Measurements from ENCODE around the gene GID4.

- TF ChIP-seq, protein P1, sequence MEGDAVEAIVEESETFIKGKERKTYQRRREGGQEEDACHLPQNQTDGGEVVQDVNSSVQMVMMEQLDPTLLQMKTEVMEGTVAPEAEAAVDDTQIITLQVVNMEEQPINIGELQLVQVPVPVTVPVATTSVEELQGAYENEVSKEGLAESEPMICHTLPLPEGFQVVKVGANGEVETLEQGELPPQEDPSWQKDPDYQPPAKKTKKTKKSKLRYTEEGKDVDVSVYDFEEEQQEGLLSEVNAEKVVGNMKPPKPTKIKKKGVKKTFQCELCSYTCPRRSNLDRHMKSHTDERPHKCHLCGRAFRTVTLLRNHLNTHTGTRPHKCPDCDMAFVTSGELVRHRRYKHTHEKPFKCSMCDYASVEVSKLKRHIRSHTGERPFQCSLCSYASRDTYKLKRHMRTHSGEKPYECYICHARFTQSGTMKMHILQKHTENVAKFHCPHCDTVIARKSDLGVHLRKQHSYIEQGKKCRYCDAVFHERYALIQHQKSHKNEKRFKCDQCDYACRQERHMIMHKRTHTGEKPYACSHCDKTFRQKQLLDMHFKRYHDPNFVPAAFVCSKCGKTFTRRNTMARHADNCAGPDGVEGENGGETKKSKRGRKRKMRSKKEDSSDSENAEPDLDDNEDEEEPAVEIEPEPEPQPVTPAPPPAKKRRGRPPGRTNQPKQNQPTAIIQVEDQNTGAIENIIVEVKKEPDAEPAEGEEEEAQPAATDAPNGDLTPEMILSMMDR (IDR thresholded peaks at IDR 0.05): no peak
- no peak for TF ChIP-seq POLR2A (IDR thresholded peaks at IDR 0.05)
These were observed 35.5 kb downstream of the GID4 start for GRCh38 chr17:18074566-18075272.
